IPS-18c (cell line): ENCODE measurements around the gene ARL1.

Experiments
- H3K4me3 ChIP-seq: 2 replicates; pipeline ENCODE4 v1.7.0; 2013; ENCODE audit warnings: low read depth, mild to moderate bottlenecking, low read length, moderate library complexity; ENCODE audit not compliant: insufficient read depth
- H3K9me3 ChIP-seq: one replicate; pipeline ENCODE4 v1.6.1; 2013; ENCODE audit warnings: mild to moderate bottlenecking, low read length, moderate library complexity; ENCODE audit not compliant: control insufficient read depth, insufficient read depth

The ARL1 gene

DNA sequence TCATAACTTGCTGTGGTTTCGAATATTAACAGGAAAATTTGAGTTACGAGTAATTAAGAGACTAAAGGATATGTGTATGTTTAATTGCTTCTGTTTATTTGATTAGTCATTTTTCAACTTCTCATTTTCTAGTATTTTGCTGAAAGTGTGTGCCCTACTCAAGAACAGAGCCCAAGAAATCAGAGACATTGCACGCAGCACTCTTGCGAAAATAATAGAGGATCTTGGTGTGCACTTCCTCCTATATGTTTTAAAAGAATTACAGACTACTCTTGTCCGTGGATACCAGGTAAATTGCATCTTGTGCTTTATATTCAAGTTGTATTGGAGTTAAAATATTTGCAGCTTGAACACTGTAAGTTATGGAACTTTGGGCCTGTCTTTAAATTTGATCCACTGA lies 50.8 kb downstream of the ARL1 start:
- no peak overlapping the region for H3K4me3 ChIP-seq
- H3K9me3 ChIP-seq: no peaks in the 10 kb centered on the region

GRCh38 chr12:101351682-101352081 lies 55.9 kb downstream of the ARL1 start:
- Histone ChIP-seq H3K9me3 (no peaks in the 10 kb centered on the region), H3K4me3 (no peak overlapping the region)

DNA sequence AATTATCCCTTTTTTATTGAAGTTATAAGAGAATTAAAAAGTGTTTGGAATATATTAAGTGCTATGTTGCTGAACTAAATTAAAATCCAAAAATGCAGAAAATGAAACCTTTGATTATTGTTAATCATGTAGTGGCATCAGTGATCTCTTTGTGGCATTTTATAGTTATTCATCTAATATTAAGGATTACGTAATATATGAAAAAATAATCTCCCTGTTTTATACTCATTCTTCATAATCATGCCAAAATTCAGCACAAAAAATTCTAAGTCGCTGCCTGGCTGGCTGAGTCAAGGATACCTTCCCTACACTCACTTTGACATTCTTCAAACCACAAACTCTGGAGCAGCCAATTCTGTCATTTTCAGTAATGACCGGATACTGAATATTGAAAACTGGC lies 63.7 kb downstream of the ARL1 start:
- Histone ChIP-seq H3K4me3 (no peak overlapping the region), H3K9me3 (no peaks in the 10 kb centered on the region)
